Cortex of kidney (tissue), 1 donor: ENCODE data around the gene PTK7.

ENCODE experiments used
- DNase-seq: peaks from one replicate; lab custom pipeline; 2025; lab: John Stamatoyannopoulos, UW

PTK7 gene

GRCh38 chr6:43086022-43086658, 10.0 kb downstream of the PTK7 start:
- DNase-seq = no peak

- no peak for DNase-seq
Observed at GRCh38 chr6:43088654-43089056, 12.5 kb downstream of the PTK7 start.

- DNase-seq = no peak
Observed at GRCh38 chr6:43089467-43089866, 13.4 kb downstream of the PTK7 start.

GRCh38 chr6:43089874-43090558, 13.9 kb downstream of the PTK7 start:
- no peak for DNase-seq

- no peak for DNase-seq
Observed at GRCh38 chr6:43090559-43090956, 14.4 kb downstream of the PTK7 start.

- no peak for DNase-seq
Observed at GRCh38 chr6:43091020-43091419, 14.9 kb downstream of the PTK7 start.

GRCh38 chr6:43091436-43091991, 15.4 kb downstream of the PTK7 start:
- no peak for DNase-seq

GRCh38 chr6:43092635-43093034, 16.5 kb downstream of the PTK7 start:
- DNase-seq = no peak

- no peak for DNase-seq
Observed at GRCh38 chr6:43093436-43094289, 17.5 kb downstream of the PTK7 start.

- DNase-seq = no peak
Observed at GRCh38 chr6:43095939-43096338, 19.8 kb downstream of the PTK7 start.

- no peak for DNase-seq
Observed at GRCh38 chr6:43096451-43097097, 20.5 kb downstream of the PTK7 start.

- DNase-seq = no peak
Observed at GRCh38 chr6:43097098-43097489, 21.0 kb downstream of the PTK7 start.

GRCh38 chr6:43097502-43097901, 21.4 kb downstream of the PTK7 start:
- DNase-seq = no peak

- no peak for DNase-seq
Observed at GRCh38 chr6:43101497-43101896, 25.4 kb downstream of the PTK7 start.

- DNase-seq = no peak
Observed at GRCh38 chr6:43103253-43103876, 27.3 kb downstream of the PTK7 start.

- DNase-seq = no peak
Observed at GRCh38 chr6:43105538-43106222, 29.6 kb downstream of the PTK7 start.

GRCh38 chr6:43107344-43108062, 31.4 kb downstream of the PTK7 start:
- DNase-seq = no peak

GRCh38 chr6:43113431-43114260, 37.5 kb downstream of the PTK7 start:
- DNase-seq = no peak

GRCh38 chr6:43115365-43115764, 39.3 kb downstream of the PTK7 start:
- DNase-seq = no peak
